NK-92 (cell line): Measurements from ENCODE around the gene SLC34A1.

ENCODE experiments used
- DNase-seq: peaks from one replicate; lab custom pipeline; 2025; ENCODE audit not compliant: unreplicated experiment; lab: John Stamatoyannopoulos, UW

SLC34A1 gene

GRCh38 chr5:177444106-177445051 lies 60.1 kb downstream of the SLC34A1 start:
- no peak for DNase-seq

GRCh38 chr5:177445052-177445916 lies 61.0 kb downstream of the SLC34A1 start:
- DNase-seq: no peak

GRCh38 chr5:177445917-177446199 lies 61.6 kb downstream of the SLC34A1 start:
- no peak for DNase-seq

GRCh38 chr5:177446200-177447065 lies 62.2 kb downstream of the SLC34A1 start, which contains the start of gene PRR7:
TSS of gene PRR7 (plus strand) at chr5:177446814. CDS start at chr5:177455068, 8,254 bp downstream.
- DNase-seq: no peak

GRCh38 chr5:177447066-177447610 lies 62.9 kb downstream of the SLC34A1 start:
- DNase-seq: no peak

- no peak for DNase-seq
Observed at GRCh38 chr5:177447611-177448243, 63.5 kb downstream of the SLC34A1 start.
